Stimulated activated CD4-positive, alpha-beta T cell treated with anti-CD3 and anti-CD28 coated beads, Interleukin-4, amount 100 ng/mL, for 4 hours (primary cell): ENCODE measurements around the gene TEX36.
"Not testable (repeated sequence)": the region's sequence is repeated elsewhere in the genome, so short reads cannot be mapped to it uniquely, and the experiment has no call there.

Source experiments
- DNase-seq, 2 experiments: peaks; one replicate each; pipeline ENCODE4 v3.0.0-alpha.2; 2020

The TEX36 gene

GRCh38 chr10:125628104-125629049 lies 54.6 kb downstream of the TEX36 start:
- no peak for DNase-seq

GRCh38 chr10:125627646-125628045 lies 55.3 kb downstream of the TEX36 start:
- no peak for DNase-seq

DNA sequence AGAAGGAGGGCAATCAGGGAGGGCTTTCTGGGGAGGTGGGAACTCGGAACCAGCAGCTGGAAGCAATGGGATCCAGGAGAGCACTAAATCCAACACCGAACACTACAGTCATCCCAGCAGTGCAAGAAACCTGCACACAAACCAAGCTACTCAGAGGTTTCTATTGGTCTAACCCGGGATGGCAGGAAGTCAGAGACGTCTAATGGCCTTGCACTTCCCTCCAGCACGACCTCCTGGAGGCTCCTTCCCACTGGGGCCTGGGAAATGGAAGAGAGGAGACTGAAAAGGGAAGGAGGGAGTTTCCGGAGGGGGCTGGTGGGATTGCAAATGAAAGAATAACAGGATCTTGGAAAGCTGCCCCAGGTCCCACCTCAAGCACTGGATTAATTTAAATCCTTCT lies 56.3 kb downstream of the TEX36 start:
- no peak for DNase-seq

- no peak for DNase-seq
Observed at GRCh38 chr10:125625586-125625985, 57.4 kb downstream of the TEX36 start.

- DNase-seq = no peak
Observed at GRCh38 chr10:125624800-125625199, 58.2 kb downstream of the TEX36 start.

- DNase-seq = no peak
Observed at GRCh38 chr10:125621052-125621451, 61.9 kb downstream of the TEX36 start.

GRCh38 chr10:125620401-125620800 lies 62.6 kb downstream of the TEX36 start:
- no peak for DNase-seq

GRCh38 chr10:125613062-125613461 lies 69.9 kb downstream of the TEX36 start:
- DNase-seq = not testable (repeated sequence)

DNA sequence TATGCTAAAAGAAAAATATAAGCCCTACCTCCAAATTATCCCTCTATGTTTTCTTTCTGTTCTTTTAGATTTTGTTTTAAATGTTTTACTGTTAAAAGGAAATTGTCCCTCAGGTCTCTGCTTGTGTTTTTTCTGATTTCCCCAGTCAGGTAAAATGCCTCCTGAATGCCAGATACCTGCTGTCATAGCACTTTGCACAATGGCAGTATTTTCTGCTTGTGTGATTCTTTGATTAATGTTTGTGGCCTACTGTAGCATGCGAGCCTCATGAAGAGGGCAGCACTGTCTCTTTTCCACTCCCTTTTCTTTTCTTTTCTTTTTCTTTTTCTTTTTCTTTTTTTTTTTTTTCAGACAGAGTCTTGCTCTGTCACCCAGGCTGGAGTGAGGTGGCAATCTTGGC lies 71.2 kb downstream of the TEX36 start:
- DNase-seq = no peak

GRCh38 chr10:125611216-125611615 lies 71.7 kb downstream of the TEX36 start:
- DNase-seq = no peak

GRCh38 chr10:125609859-125610258 lies 73.1 kb downstream of the TEX36 start:
- no peak for DNase-seq

DNA sequence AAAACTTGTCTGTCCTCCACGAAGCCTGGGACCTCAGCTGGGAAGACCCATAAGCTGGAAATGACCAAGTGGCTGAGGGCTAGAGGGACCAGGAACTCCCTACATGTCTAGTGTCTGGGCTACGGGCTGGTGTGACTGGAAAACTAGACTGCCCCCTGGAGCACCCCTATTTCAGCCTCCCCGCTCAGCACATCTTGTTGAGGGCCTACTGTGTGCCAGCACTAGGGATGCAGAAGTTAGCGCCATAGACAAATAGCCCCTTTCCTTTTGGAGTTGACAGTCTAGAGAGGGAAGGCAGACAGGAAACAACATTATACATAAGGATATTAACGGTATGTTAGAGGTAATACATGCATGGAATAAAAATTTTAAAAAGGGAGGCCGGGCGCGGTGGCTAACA lies 74.5 kb downstream of the TEX36 start:
- DNase-seq = no peak

DNA sequence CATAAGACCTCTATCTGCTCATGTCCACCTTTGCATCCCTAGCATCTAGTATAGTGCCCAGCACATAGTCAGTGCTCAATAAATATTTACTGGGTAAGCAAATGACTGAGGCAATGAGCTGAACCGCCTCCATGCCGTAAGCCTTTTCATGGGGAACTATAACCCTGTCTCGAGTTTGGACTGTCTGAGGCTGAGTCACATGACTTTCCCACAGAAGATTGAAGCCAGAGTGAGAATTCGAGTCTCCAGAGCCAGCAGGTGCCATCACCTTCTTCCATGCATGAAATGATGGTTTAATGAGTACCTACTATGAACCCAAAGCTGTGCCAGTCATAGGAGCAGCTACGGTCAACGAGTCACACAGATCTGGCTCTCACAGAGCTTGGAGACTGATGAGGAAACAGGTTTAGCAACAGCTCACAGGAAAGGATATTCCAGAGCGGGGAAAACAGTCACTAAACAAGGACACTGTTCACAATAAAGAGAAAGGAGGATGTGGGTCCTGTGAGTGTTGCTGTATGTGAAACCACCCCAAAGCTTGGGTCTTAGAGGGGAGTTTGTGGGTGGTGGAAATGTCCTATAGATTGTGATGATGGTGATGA lies 75.2 kb downstream of the TEX36 start:
- DNase-seq = no peak

- no peak for DNase-seq
Observed at GRCh38 chr10:125606414-125607010, 76.5 kb downstream of the TEX36 start.
